BE2C (cell line): ENCODE measurements around the gene TMEM132E.

ENCODE experiments used
- DNase-seq: peaks from one replicate; pipeline ENCODE4 v3.0.0-alpha.2; 2020
- H3K27me3 ChIP-seq: fragments of 250-450 bp; sonication (Bioruptor Pico); 2 replicates; pipeline ENCODE4 v1.5.1; 2020; ENCODE audit warnings: mild to moderate bottlenecking
- H3K36me3 ChIP-seq: fragments of 250-450 bp; sonication (Bioruptor Pico); 2 replicates; pipeline ENCODE4 v1.5.1; 2020; ENCODE audit warnings: mild to moderate bottlenecking
- H3K4me1 ChIP-seq: fragments of 250-450 bp; sonication (Bioruptor Pico); 2 replicates; pipeline ENCODE4 v1.5.1; 2020
- H3K4me3 ChIP-seq: 2 replicates; pipeline ENCODE4 v1.5.1; 2011; ENCODE audit warnings: low read depth, low read length
- H3K9me3 ChIP-seq: fragments of 250-450 bp; sonication (Bioruptor Pico); 2 replicates; pipeline ENCODE4 v1.5.1; 2020
- CTCF ChIP-seq: IDR thresholded peaks from 2 replicates; pipeline ENCODE4 v1.5.1; 2012; ENCODE audit warnings: mild to moderate bottlenecking, low read depth, low read length

Gene TMEM132E

GRCh38 chr17:34637548-34638525 lies 58.5 kb downstream of the TMEM132E start:
- H3K36me3 ChIP-seq: no peaks in the 10 kb centered on the region
- no peaks in the 10 kb centered on the region for H3K27me3 ChIP-seq
- TF ChIP-seq CTCF: peak; percentile 95
- H3K4me1 ChIP-seq: peaks cover 4% of the 10 kb centered on the region
- no peaks in the 10 kb centered on the region for H3K9me3 ChIP-seq
- DNase-seq: peak; percentile 93
- H3K4me3 ChIP-seq: no peak overlapping the region

- H3K36me3 ChIP-seq: no peaks in the 10 kb centered on the region
- TF ChIP-seq CTCF: no peak; the same call in 1 of the 2 replicates
- no peaks in the 10 kb centered on the region for H3K9me3 ChIP-seq
- H3K27me3 ChIP-seq: no peaks in the 10 kb centered on the region
- DNase-seq: no peak
- no peak overlapping the region for H3K4me3 ChIP-seq
- H3K4me1 ChIP-seq: peaks cover 4% of the 10 kb centered on the region
These were observed 59.3 kb downstream of the TMEM132E start for GRCh38 chr17:34638526-34639260.

GRCh38 chr17:34639706-34640425 lies 60.5 kb downstream of the TMEM132E start:
- H3K27me3 ChIP-seq: no peaks in the 10 kb centered on the region
- H3K4me1 ChIP-seq: peaks cover 13% of the 10 kb centered on the region
- DNase-seq: no peak
- H3K4me3 ChIP-seq: no peak overlapping the region
- H3K36me3 ChIP-seq: no peaks in the 10 kb centered on the region
- H3K9me3 ChIP-seq: no peaks in the 10 kb centered on the region
- no peak for TF ChIP-seq CTCF

GRCh38 chr17:34641368-34641767 lies 62.0 kb downstream of the TMEM132E start:
- Histone ChIP-seq H3K27me3 (no peaks in the 10 kb centered on the region), H3K9me3 (no peaks in the 10 kb centered on the region), H3K4me1 (peaks cover 26% of the 10 kb centered on the region), H3K36me3 (no peaks in the 10 kb centered on the region), H3K4me3 (no peak overlapping the region)
- TF ChIP-seq CTCF: no peak
- DNase-seq: no peak

- peak; percentile 64 for DNase-seq
- TF ChIP-seq CTCF: no peak
- H3K27me3 ChIP-seq: no peaks in the 10 kb centered on the region
- 0 out of 2 replicates have a peak overlapping the region, but pooled peaks have one; percentile 4 for H3K4me3 ChIP-seq
- peaks cover 42% of the 10 kb centered on the region for H3K4me1 ChIP-seq
- H3K36me3 ChIP-seq: no peaks in the 10 kb centered on the region
- H3K9me3 ChIP-seq: no peaks in the 10 kb centered on the region
These were observed 65.7 kb downstream of the TMEM132E start for GRCh38 chr17:34644941-34645550.
